Measurements from ENCODE around the gene PHF21A.
"Not testable (repeated sequence)": the region's sequence is repeated elsewhere in the genome, so short reads cannot be mapped to it uniquely, and the experiment has no call there.

PHF21A gene

DNA sequence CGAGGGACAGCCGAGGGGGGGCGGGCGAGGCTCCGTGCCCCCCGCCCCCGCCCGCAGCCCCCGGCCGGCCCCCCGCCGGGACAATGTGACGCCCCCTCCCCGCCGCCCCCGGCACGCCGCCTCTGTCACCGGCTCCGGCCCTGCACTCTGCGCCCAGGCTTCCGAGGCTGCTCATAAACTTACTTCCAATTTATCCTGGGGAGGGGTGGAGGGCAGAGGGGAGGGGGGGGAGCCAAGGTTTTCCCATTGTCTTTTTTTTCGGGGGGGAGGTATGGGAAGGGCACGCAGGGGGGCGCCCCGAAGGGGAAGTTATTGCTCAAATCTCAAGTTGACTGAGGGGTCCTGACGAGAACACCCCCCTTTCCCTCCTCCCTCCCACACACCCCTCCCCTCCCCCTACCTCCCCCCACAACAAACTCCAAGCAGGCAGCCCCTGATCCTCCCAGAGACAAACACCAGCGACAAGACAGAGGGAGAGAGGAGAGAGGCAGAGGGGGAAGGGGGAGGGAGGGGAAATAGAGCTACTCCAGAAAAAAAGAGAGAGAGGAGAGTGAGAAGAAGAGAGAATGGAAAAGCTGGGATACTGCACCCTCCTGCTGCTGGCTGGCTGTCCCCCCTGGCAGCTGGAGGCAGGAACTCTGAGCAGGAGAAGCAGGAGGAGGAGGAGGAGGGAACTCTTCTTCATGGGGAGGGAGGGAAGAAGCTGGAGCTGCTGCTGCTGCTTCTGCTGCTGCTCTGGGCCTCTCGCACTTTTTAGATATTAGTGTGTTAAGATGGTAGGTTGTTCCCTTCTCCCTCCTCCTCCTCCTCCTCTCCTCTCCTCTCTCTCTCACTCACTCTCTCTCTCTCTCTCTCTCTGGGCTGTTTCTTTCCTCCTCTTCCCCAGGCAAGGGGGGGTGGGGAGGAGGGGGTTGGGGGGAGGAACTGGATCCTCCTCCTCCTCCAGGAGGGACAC is 631 bp downstream of the PHF21A start:
- DNase-seq: peak in 8 of 14 donors; percentile 60 to 86 (median 79)

DNA sequence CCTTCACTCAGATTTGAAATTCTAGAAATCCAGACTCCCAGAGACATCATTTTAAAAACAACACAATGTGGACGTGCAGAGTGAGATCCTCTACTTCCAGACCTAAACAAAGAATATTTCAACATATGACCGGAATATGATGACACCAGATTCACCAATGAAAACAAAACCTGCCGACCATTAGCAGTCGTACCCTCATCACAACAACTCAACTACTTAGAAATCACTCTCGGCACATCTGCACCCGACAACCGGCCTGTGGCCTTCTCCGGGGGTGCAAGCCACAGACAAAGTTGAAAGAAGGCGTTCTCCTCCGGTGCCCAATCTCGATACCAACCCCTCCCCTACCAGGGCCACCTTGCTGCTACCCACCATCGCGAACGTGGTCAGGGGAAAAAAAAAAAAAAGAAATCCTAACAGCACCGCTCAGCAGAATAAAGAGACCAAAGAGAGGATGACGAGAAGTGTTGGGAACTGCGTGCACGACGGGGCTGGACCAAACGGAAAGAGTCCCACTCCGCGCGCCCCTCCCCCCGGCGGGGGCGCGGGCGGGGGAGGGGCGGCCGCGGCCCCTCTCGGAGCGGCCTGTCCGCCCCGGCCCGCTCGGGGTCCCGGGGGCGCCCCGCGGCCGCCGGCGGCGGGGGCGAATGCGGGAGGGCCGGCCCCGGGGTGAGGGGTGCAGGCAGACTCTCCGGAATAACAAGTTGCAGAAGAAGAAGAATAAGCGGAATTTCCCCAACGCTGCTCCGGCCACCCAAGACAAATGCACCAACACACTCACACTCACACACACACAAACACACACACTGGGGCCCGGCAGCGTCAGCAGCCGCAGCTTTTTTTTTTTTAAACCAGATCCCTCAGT is 1.7 kb downstream of the PHF21A start:
- peak in 11 of 14 donors; percentile 14 to 77 (median 65) for DNase-seq

DNA sequence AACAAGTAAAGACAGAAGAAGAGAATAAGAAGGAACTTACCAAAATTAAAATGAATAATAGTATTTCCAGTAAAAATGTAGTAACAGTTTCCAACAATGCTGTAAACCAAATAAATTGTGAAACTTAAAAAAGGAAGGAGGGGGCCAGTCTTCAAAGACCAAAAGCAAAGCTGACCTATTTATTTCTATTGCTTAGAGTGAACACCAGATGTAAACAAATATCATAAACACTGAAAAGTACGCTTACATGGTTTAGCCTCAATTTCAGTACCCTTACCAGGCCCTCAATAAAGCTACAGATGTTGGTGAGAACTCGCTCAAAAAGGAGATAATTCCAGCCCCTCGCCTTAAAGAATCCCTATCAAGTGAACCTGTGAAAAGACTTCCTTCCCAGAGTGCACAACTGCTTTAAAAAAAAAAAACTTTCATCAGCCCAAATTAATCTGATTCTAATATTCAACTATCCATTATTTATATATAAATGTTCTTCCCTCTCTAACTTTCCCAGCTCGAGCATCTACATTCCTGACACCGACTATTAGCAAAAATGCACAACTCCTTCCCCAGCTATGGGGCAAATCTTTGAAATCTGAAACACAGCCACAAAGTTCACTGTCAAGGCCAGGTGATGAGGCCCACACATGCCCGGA is 2.4 kb downstream of the PHF21A start:
- peak in 1 of 14 donors; percentile 53 for DNase-seq

DNA sequence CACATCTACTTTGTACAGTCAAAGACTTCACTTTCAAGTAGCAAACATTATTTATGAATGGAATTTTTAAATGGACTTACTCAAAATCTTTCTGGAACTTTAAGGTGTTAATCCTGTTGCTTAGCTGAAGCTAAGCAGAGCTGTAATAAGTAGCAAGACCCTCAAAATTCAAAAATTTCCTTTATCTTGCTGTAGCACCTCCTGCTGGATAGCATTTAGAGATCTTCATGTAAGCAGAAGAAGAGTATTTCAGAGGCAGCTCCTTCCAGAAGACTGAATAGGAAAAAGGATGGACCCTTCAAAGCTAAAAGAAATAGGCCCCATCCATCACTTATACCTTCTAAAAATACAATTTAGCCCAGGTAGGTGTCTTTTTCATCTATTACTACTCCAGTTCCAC is 3.4 kb downstream of the PHF21A start:
- DNase-seq: no peak

DNA sequence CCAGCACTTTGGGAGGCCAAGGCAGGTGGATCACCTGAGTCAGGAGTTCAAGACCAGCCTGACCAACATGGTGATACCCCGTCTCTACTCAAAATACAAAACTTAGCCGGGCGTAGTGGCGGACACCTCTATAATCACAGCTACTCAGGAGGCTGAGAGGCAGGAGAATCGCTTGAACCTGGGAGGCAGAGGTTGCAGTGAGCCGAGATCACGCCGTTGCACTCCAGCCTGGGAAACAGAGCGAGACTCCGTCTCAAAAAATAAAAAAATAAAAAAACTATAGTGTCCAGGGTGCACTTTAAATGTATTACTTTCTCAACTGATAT is 4.6 kb downstream of the PHF21A start:
- DNase-seq: not testable (repeated sequence)

DNA sequence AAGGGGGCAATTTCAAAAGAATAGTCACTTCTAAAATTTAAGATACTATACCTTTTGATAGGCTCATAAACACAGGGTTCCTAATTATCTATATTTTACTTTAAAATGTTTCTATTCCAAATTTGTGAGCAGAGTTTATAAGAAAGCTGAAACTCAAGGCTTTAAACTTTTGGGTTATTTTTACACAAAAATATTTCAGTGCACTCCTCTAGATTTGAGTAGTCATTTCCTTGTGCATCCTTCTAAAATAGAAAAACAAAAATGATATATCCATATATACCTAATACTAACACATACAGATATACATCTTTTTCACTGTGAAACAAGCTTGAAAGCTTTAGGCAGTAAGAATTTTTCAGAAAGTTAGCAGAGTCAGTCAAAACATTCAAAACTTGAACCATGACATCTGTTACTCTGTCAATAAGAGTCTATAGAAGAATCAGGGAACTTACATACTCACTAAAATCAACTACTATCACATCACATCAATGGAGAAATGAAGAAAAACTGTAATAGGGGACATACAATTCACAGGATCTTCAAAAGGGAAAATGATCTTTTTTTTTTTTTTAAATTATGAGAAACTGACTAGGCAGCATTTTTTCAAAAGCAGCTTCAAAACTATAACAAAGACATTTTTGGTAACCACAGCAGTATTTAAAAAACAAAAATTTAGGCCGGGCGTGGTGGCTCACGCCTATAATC is 5.1 kb downstream of the PHF21A start:
- DNase-seq: no peak

DNA sequence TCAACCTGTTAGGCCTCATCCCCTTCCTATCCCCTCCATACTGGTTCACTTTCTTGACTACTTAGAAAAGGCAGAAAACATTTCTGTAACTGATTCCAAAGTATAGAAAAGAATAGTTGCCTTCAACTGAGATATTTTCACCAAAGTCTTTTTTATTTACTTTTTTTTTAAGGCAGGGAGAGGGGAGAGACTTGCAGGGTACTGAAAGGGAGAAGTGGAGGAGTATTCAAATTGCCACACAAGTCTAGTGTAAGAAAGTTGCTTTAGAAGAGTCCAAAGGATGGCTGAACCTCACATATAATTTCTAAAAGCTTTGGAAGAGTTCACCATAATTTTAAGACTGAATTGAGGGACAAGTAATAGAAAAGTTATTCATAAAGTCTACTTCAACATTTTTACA is 6.3 kb downstream of the PHF21A start:
- DNase-seq: no peak

DNA sequence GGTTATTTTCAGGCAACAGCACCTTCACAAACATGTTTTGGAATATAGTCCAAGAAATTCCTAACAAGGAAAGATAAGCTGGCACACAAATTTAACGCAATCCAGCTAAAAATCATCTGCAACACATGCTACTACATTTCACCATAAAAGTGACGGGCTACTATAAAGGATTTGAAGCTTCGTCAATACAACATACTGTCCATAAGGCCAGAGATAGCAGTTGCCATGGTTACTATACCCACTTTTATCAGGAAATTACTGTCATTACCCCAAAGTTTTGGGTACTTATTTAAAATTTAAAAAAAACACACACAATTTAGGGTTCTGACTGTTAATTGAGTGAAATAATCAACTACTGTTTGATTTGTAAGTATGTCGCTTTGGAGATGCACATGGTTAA is 6.9 kb downstream of the PHF21A start:
- no peak for DNase-seq

DNA sequence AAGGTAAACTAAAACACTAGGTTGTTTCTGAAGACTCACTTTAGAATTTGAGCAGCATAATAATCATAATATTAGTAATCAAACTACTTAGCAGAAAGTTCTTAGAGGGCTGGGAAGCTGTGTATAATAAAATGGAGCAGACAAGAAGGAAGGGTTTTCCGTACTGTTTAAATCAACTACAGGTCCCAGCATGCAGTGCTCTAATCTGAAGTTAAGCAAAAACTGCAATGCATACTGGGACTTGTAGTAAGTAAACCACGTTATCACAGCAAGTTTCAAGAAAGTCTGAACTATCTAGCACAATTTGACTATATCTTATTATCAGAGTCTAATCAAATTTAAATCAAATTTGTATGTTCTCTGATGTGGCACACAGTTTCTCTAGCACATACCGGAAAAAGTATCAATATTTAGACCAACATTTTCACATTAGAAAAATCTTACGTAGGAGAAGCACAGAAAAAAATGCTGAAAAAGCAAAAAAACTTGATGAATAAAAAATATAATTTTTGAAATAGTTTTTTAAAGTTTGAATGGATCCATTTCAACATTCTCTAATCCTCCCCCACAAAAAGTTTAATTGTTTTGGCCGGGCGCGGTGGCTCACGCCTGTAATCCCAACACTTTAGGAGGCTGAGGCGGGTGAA is 8.2 kb downstream of the PHF21A start:
- peak in 2 of 14 donors; percentile 15 to 36 for DNase-seq

DNA sequence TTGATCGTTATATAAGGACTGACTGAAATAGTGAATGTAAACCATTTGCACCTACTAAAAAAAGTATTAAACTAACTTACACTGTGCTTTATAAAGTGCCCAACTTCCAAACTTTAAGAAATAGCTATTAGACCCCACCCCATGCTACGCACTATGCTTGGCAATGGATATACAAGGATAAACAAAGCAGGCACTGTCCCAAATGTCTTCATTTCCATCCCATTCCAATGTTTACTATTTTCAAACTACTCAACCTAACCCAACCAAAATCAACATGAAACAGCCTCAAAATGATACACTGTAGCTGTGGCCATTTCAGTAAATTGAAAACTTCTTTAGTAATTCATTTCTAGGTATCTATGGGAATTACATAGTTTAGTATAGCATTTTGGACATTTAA is 12.5 kb downstream of the PHF21A start:
- DNase-seq: no peak

DNA sequence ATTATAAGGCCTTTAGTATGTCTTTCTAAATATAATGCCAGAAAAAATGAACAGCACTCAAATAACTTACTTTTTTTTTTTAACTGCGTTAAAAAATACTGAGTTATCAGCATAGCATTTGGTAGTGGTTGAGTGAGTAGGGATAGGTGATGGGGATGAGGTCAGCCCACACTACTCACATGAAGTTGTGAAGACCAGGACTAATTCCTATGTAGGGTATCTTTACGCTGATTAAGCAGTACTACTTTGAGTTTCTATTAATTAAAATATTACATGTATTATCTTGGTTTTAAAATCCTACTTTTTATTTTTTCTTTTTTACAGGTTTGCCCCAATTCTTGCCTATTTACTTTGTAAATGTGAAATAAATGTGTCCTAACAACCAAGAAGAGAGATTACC is 13.5 kb downstream of the PHF21A start:
- no peak for DNase-seq

DNA sequence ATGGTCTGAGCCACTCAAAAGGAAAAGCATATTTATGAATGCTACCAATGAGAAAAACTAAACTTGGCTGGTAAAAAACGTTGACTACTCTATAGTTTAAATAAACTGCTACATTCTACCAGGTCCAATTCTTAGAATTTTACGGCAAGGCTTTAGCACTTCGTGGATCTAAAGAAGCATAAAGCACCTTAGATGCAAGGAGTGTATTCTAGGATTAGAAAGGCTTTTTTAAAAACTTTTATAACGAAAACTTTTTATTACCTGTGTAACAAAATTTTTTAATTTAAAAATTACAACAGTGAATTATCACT is 13.9 kb downstream of the PHF21A start:
- no peak for DNase-seq

DNA sequence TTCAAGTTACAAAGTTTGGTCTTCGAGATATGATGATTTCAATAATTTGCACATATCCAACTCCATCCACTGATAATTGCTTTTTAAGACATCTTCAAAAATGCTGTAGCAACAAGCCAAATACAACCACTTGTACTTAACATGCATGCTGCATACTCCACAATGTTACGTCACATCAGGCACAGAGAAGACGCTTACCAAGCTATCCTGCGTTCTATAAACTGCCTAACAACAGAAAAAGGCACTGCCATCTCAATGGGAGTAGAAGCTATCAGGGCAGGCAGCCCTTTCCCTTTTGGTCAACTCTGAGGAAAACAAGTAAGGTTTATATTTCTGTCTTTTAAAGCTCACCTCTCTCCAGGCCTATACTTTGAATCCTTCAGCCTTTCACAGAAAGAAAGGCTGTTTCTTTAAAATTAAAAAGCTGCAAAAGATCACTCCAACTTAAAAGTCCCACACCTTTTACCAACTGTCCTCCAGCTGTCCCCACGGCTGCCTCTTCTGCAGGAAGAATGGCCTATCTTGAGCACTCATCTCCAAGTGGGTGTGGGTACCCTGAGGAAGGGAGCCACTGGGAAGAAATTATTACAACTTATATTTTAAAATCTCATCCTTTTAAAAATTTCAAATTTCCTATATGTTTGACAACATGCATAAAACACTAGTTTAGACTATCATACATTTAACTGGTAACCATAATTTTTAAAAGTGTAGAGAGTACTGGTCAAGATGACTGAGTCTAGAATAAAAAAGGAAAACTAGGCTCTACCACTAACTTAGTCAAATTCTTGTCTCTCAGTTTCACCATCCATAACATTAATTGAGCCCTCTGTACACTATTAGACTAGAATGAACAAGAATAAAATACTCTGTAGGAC is 14.5 kb downstream of the PHF21A start:
- peak in 4 of 14 donors; percentile 9 to 16 (median 12) for DNase-seq

DNA sequence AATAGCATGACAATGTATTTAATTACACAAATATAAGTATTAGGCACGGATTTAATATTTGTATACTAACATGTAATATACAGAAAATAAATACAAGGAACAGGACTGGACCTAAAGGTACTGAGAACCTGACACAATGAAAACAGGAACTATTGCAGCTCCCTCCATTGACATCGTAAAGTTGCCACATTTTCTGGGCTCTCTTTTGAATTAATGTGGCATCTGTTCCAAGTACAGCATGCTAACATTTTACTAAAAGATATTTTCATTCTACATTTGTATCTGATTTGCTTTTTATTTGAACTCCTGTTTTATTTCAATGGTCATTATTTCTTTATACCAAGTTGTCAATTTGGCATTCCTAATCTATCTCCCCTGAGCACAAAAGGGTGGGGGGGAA is 15.3 kb downstream of the PHF21A start:
- no peak for DNase-seq

DNA sequence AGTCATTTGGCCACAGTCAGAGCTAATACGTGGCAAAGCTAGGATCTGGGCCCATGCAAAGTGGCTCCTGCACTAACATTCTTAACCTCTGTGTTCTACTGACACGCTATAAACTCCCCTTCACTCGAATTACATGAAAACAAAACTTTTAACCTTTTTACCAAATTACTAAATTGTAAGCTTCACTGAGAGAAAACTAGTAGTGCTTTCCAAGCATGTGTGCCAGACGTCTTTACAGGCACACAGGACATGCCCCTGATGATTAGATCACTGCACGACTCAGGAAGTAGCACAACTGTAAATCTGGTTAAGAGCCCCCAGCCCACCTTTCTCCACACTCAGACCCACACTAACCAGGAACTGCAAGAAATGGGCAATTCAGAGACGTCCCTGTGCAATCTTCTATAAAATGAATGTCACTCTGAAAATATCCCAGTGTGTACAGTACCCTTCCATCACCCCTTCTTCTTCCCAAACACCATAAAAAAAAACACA is 16.1 kb downstream of the PHF21A start:
- DNase-seq: no peak

DNA sequence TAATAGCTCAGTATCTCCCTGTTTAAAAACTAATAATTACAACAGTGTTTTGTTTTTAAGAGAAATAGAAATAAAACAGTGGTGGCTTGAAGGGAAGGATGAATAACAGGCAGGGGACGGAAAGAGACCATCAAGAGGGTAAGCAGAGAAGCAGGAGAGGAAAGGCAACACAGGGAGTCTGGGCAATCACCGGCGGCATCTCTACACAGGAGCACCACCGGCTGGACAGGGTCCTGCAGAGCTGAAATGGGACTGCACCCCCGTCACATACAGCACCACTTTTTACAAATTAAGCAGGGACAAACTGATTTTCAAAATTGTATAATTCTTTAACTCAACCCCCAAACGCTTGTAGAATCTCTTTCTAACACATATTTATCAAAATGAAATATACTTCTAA is 18.4 kb downstream of the PHF21A start:
- no peak for DNase-seq

DNA sequence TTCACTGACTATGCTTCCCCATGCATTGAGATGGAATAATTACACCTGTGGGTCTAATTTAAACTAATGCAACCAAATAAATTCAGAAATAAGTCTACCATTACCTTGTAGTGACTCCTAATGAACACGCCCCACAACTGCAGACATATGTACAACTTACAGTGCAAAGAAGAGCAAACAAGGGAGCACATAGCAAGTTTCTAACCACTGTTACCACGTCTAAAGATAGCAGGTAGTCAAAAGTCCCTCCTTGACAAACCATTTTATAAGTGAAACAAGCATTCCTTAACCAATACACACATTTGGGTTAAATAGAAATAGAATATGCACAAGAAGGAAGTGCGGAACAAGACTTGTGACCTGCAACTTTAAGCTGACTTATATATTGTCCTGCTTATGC is 20.6 kb downstream of the PHF21A start:
- no peak for DNase-seq

DNA sequence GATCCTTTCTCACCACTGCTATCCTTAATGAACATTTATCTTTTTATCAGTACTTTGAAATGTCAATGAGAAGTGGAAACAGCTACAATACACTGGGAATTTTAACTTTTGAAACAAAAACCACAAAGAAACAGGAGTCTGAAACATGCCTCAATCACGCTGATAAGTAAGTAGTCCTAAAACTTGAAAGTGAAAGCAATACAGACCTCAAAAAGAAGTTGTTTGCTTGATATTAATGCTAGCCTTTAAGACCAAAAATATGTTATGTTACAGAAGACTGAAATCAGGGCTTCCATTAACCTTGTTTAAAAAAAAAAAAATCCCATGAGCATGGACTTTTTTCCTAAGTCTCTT is 21.3 kb downstream of the PHF21A start:
- no peak for DNase-seq

DNA sequence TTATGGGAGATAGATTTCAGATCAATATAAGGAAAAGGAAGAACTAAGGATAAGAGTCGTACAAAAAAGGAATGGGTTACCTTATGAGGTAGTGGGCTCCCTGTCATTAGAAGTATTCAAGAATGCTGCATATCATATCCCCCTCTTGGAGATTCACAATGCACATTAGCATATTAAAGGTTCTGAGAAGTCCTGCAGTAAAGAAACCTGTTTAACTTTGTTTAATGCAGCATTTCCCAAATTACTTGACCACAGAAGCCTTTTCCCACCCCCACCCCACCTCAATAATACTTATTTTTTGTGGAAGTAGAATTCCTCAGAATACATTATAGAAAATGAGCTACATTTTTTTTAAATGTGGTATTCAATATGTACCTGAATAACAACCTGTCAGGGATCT is 30.9 kb downstream of the PHF21A start:
- DNase-seq: no peak

DNA sequence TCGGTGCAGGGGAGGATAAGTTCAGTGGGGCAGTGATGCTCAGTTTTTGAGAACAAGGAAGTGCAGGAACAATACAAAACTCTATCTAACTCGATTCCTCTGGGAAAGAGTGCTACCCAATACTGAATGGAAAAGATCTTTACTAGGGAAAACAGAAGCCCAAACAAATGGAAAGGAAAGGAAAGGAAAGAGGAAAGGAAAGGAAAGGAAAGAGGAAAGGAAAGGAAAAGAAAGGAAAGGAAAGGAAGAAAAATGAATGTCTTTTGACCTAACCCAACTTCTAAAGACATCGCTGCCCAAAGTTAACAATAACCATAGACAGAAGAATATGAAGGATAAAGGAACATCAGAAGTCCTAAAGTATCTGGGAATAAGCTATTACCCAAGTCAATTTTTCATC is 41.6 kb downstream of the PHF21A start:
- no peak for DNase-seq

DNA sequence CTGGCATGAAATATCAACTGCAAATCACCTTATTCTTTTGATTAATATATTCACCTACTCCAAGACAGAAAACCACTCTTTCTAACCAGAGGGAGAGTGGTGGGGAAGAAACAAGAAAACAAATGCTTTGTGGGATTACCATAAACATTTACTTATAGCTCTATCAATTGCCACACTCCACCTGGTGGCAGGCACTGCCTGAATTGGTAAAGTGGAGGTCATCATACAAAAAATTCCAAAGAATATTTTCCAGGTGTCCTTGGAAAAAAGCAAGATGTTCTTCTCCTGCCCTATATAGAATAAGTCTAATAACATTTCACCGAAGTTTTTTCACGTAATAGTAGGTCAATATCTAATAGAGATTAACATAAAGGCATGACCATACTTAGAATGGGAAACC is 45.3 kb downstream of the PHF21A start:
- DNase-seq: no peak
